ENCODE results near the gene PCDH1. TPM values are rescaled to one million over a fixed set of nuclear protein-coding genes. Genes with fewer than 3 reads are reported as not detected.
A peak's percentile ranks its signal among the peaks of the same experiment; 100 is the strongest.
"Not testable (repeated sequence)": the region's sequence is repeated elsewhere in the genome, so short reads cannot be mapped to it uniquely, and the experiment has no call there.

PCDH1 gene
- total RNA-seq, 1 donor from 2014 or later: 36.4 TPM

DNA sequence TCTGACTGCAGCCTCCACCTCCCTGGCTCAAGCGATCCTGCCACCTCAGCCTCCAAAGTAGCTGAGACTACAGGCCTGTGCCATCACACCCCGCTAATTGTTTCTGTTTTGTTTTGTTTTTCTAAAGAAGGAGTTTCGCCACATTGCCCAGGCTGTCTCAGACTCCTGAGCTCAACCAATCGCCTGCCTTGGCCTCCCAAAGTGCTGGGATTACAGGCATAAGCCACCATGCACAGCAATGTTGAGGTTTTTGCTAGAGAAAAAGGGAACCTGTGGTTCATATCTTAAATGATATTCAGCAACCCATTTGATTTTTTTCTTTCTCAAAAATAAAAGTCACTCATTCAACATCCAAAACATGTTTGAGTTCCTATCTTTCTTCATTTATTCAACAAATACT is 25.1 kb upstream of the PCDH1 start:
- no peak for ATAC-seq
- DNase-seq (ENCODE audit: low spot score): no peak
- intact Hi-C loops (cut with DNase I): no loop called here

DNA sequence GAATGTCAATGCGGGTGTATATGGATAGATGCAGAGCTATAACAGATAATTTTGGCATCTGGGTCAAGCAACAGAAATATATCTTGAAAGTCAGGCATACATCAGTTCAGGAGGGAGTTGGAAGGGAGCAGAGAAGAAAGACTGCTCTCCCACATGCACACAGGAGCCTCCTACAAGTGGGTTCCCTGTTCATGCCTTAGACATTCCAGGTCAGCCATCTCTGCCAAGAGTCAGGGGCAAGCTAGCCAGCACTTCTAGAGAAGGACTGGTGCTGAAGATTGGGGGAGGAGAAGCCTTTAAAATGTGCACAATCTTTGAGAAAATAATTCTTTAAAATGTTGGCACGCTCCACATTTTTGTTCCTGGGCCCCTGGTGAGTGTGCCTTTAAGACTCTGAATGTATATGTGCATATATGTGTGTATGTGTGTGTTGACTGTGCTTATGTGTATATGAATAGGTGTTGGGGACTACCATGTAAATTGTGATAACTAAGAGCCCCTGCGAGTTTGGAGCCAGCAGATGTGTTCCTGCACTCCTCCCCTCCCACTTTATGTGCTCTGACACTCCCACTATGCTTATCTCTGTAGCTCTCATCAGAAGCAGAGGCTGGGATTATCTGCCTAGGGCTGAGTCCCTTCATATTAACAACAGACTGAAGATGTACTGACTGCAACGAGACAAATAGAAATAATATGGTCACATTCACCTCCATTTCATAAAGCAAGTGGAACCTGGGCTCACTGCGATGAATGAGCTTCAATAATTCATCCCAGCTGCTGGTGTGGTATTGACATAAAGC is 24.0 kb upstream of the PCDH1 start:
- intact Hi-C loops (cut with DNase I): no loop called here
- ATAC-seq (no peak), DNase-seq (ENCODE audit: low spot score) (no peak)

DNA sequence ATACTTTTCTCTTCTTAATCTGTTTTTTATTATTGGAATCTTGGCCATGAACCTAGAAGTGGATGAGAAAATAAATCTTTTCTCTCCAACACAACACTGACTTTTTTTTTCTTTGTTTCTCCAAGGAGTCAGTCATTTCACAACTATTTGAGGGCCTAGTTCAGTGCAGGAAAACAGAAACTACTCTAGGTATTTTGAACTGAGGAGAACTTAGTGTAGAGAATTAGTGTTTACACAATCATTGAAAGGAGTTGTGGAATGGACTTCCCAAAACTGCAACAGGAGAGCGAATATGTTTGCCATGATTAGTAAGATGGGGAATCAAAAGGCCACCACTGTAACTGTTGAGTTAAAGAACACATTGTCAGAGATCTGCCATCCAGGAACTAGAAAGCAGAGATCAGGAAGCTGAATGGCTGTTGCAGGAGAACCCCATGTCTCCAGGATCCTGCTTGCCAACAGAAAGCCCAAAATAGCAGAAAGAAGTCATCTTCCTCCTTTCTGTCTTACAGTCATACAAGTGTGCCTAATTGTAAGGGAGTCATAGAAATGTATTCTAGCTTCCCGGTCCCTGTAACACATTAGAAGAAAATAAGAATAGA is 20.3 kb upstream of the PCDH1 start:
- intact Hi-C loops (cut with DNase I): no loop called here

DNA sequence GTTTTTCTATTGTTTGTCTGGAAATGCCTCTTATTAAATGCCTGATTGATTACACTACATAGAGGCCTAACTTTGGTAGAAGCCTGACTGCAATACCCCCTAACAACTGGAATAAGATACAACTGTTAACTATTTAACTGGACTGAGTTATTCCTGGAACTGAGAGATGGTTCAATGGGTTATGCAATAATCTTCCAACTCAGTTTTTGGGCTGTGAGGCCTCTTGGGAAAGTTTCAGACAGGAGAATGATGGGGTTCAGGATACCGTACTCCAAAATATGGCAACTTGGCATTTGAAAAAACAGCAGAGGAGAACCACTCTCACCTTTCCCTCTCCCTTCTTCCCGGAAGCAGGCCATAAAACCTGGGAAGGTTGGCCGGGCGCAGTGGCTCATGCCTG is 19.2 kb upstream of the PCDH1 start:
- ATAC-seq (no peak), DNase-seq (ENCODE audit: low spot score) (no peak)
- intact Hi-C loops (cut with DNase I): no loop called here

More for the DNA sequence above, 20.3 kb upstream of the PCDH1 start:
- ATAC-seq (no peak), DNase-seq (ENCODE audit: low spot score) (no peak)

DNA sequence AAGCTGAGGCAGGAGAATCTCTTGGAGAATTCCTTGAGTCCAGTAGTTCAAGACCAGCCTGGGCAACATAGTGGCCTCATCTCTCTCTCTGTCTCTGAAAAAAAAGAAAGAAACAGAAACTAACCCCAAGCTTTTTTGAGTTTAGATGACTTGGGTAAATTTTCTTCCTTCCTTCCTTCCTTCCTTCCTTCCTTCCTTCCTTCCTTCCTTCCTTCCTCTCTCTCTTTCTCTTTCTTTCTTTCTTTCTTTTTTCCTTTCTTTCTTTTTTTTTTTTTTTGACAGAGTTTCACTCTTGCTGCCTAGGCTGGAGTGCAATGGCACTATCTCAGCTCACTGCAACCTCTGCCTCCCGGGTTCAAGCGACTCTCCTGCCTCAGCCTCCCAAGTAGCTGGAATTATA is 12.2 kb upstream of the PCDH1 start:
- ATAC-seq; DNase-seq (ENCODE audit: low spot score); intact Hi-C loops (cut with DNase I): not testable (repeated sequence)

DNA sequence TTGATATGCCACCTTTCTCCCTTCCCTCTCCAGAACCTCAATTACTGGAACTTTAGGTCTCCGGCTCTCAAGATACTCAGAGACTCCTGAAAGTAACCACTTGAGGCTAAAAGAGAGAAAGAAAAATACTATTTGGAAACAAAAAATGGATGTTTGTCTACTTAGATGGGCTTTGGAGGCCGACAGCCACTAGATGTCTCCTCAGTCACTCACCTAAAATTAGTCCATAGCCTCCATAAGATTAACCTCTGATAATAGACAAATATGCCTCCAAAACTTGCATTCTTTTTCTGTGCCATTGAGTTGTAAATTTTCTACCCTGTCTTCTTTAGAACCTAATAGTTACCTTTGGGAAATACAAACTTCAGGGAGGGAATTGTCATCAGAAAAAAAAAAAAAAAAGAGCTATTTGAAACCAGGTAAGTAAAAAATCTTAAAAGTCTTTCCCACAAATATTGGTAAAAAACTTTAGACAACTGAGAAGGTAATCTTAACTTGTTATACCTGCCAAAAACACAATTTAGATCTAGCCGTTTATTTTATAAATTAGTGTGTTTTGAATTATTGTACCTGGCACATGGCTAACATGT is 11.2 kb upstream of the PCDH1 start:
- DNase-seq (ENCODE audit: low spot score) (no peak), ATAC-seq (no peak)
- intact Hi-C loops (cut with DNase I): no loop called here

DNA sequence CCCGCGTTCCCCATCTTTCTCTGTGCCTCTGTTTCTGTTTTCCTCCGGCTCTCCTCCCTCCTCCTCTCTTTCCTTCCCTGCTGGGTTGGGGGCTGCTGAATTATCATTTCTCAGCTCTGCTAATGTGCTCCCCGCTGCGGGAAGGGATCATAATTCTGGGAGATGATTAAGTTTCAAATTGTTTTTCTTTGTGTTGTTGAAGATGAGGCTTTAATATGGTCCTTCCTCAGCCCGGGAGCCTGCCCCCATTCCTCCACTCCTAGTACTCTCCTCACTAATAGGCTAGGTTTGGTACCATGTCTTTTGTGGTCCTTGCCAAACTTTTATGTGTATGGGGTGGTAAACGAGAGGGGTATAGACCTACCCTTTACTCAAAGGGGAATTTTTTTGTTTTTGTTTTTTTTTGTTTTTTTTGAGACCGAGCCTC is 5.7 kb upstream of the PCDH1 start:
- intact Hi-C loops (cut with DNase I): no loop called here
- no peak for DNase-seq (ENCODE audit: low spot score)
- ATAC-seq: no peak

DNA sequence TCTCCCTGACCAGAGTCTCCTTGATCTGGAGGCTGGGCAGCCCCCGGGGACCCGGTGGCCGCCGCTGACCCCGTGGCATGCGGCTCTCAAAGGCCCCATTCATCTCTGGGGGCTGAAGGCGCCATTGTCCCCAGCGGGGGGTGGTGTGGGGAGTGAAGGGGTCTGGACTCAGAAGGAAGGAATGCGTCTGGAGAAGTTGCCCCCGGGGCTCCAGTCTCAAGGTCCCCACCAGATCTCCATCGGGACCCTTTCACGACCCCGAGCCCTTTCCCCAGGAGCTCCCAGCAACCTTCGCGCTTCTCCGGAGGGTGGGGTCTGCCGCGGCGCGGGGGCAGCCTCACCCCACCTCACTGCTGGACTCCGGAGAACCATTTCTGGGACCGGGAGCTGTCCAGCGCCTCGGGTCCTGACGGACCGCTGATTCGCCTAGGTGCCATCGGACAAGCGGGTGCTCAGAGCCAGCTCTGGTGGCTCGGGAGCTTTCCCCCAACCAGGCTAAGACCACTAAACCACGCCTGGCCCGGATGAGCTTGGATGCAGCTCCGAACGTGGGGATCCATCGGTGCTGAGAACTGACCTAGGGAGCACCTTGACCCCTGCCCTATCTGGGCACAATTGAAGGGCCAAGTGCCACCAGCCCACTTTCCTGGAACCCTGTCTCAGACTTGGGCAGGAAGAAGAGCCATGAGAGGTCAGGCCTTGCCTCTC is 5.1 kb upstream of the PCDH1 start:
- intact Hi-C loops (cut with DNase I): no loop called here
- DNase-seq (ENCODE audit: low spot score): no peak
- ATAC-seq: no peak

DNA sequence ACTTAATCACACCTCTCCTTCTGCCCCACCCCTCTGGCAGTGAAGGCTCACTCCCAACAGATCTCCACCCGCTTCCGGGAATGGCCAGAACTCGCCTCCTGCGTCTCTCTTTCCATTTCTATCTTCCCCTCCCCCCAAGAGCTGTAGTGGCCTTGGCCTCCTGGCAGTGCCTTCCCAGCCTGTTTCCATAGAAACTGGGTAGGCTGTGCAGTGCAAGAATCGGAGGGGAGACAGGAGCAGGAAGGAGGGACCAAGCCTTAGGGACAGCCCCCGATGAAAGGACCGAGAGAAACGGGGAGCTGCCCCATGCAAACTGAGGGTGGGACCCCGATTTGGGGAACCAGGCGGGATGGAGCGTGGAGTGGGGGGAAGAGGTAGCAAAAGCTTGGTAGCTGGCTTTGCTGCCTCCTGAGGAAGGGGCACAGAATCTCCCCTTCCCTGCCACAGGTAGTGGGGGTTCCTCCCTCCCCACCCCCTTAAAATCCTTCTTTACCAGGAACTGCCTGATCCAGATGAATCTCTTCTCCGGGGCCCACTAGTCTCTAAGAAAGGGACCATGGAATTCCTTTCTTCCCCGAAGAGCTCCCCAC is 4.5 kb upstream of the PCDH1 start:
- ATAC-seq: no peak
- intact Hi-C loops (cut with DNase I): no loop called here
- no peak for DNase-seq (ENCODE audit: low spot score)

DNA sequence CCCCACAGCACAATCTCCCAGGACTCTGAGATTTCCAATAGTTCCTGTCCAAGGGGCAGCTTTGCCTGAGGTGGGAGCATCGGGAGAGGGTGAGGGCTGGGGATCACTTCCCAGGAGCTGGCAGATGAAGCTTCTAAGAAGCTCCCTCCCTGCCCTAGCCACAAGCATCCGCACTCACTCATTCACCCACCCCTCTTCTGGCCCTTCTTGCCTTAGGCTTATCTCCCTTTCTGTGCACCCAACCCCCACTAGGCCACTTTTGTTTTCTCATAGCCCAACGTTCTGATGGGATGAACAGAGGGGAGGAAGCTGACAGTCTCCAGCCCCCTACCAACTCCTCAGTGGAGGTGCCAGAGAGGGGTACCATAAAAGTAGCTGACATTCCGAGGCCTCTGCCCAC is 3.7 kb upstream of the PCDH1 start:
- ATAC-seq: no peak
- DNase-seq (ENCODE audit: low spot score): no peak
- intact Hi-C loops (cut with DNase I): no loop called here

DNA sequence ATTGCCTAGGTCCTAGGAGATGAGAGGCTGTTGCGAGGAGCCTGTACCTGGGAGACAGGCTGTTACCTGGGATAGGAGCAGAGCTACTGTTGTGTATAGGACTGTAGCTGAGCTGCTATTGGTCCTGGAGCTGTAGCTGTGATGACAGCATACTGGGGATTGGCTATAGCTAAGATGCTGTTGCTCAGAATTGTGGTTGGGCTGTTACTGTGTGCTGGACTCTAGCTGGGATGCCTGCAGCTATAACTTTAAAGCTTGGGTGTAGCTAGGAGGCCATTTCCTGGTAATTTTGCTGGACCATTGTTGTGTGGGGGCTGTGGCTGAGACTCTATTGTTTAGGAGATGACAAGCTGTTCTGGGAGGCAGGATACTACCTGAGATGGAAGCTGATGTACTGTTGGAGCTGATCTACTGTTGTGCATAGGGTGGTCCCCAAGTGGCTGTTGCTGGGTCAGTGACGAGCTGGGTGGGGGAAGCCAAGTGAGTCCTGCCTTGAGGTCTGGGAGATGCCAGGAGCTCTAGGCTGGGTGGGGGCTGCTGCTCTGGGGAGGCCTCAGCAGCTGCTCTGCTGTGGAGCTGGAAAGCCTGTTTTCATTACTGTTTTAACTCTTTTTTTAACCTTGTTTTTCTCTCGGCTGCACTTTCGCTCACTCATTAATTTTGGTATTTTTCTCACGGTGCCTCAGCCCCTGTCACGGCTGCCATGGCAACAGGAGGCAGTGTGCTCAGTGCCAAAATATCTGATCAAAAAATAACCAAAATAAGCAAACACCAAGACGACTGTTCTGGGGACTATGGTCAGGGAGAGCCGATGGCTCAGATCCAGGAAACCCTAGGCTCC is 3.0 kb upstream of the PCDH1 start:
- ATAC-seq: no peak
- intact Hi-C loops (cut with DNase I): no loop called here
- no peak for DNase-seq (ENCODE audit: low spot score)

DNA sequence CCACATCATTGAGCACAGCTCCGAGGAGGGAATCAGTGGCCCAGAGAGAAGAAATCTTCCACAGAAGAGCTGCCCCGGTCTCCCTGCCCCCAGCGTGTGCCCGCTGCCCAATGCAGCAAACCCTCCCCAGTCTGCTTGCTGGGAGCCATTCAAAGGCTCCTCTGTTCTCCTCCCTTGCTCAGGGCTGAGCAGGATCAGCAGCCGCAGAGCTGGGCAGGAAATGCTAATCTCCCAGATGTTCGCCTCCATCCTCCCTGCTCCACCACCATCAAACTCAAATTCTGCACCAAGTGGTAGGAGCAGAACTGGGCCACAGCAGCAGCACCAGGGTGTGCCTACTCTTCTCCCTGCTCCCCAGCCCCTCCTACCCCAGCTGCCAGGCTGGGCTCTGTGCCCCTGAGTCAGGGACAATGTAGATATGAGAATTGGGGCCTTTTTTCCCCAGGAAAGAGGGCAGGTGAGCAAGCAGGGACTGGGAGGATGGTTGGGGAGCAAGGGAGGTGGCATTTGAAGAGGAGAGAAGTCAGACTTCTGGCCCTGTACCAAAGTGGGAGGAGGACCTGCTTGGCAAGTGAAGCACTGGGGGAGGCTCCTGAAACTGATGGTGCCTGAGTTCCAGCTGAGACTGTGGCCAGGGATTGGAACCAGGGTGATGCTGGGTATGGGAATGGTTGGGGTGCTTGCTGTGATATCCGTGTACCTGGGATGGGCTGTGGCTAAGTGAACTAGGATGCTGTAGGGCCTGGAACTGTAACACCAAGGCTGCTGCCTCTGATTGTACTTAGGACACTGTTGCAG is 1.9 kb upstream of the PCDH1 start:
- no peak for DNase-seq (ENCODE audit: low spot score)
- intact Hi-C loops (cut with DNase I): loop anchor here (5.0 to 10.0 kb wide), 2 partner anchors 85 to 178 kb away; partner anchors contain the start of gene RNF14

DNA sequence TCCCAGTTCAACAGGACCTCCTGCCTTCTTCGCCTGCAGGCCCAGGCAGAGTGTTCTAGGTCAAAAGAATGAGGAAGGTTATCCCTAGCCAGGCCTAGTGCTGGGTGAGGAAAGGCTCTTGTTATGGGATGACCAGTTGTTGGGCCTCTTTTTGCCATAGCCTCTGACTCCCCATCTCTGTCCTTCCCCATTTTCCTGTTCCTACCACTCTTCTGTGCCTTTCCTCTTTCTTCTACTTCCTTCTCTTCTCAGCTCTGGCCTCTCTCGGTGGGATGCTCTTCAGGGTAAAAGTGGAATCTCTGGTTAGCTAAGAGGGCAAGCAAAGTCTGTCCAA is 1.2 kb upstream of the PCDH1 start:
- DNase-seq (ENCODE audit: low spot score) (no peak), ATAC-seq (no peak)
- intact Hi-C loops (cut with DNase I): loop anchor here (5.0 to 10.0 kb wide), 2 partner anchors 85 to 177 kb away; partner anchors contain the start of gene RNF14

More for the DNA sequence above, 1.9 kb upstream of the PCDH1 start:
- no peak for ATAC-seq

DNA sequence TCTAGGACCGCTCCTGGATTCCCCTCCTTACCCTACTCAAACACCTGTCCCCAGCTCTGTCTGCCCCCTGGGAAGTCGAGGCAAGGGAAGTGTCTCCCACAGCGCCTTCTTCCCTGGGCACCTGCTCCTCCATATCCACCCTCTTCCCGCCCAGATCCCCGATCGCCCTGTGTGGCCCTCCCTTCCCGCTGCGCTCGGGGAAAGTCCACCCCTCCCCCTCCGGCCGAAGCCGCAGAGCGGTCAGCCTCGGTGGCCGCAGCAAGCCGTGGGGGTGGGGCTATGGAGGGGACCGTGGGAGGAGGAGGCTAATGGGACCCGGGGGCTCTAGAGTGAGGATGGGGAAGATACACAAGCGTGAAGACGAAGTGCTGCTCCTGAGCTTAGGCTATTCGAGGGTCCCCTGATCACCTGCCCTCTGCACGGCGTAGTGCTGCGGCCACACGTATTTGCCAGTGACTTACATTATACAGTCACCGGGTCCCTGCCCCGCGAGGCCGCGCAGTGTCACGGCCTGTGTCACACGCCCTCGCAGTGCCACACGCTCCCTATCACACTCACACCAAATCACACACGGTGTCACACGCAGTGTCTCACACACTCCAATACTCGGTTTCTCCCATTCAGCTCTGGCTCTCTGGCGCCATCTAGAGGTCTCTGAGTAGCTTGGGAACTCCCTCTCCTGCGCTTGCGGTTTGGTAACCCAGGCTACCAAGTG is 658 bp upstream of the PCDH1 start:
- intact Hi-C loops (cut with DNase I): loop anchor here (5.0 to 10.0 kb wide), 2 partner anchors 86 to 177 kb away; partner anchors contain the start of gene RNF14
- DNase-seq (ENCODE audit: low spot score) (peak; percentile 95), ATAC-seq (peak; percentile 93)

DNA sequence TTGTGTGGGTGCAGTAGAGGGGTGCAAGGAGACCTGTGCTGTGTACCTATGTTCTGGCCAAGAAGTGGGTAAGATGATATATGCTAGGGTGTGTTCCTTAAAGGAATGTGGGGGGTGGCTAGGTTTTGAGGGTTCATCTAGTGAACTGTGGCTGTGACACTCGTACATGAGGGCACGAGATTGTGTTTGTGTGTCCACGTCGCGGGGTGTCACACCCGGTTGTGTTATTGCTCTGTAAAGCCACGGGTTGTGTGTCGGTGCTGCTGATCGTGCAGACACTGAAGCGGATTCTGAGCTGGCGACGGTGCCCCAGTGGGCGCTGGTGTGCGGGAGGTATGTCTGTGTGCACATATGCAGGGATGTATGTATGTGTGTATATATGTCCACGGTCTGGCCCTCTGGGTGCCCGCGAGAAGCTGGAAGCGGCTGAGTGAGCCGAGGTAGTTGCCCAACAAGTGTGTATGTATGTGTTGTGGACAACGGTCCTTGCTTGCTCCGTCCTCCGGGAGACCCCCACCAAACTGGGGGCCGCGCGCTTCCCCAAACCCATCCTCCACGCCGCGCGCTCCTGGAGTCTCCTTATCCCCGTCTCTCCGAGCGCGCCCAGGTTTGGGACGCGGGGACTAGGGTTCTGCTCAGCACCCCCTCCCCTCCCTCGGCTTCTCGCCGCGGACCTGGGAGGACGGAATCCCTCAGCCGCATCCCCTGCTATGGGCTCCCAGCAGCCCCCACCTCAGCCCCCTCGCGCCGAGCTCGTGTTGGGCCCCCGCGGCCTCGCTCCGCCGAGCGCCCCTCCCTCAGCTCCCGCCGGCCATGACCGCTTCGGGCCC is 639 bp downstream of the PCDH1 start:
- intact Hi-C loops (cut with DNase I): loop anchor here (5.0 to 10.0 kb wide), 2 partner anchors 87 to 175 kb away; partner anchors contain the start of gene RNF14
- ATAC-seq: no peak
- DNase-seq (ENCODE audit: low spot score): no peak

Data from sciatic nerve (tissue), 2 donors.